CD4-positive, CD25-positive, alpha-beta regulatory T cell (primary cell): ENCODE data around the gene ZNF622. TPM values are rescaled to one million over a fixed set of nuclear protein-coding genes. Genes with fewer than 3 reads are reported as not detected.

Source experiments
- ATAC-seq, 2 donors: fragments of 150-1000 bp; cut with Tn5 transposase; one replicate each; pipeline ENCODE4 v1.10.0; 2021; ENCODE audit warnings: low read depth in 2 of 2, moderate number of reproducible peaks in 2 of 2, moderate library complexity in 1 of 2
- DNase-seq, 3 donors: peaks; one replicate each; pipeline versions ENCODE4 v3.0.0 to v3.0.0-alpha.2; 2012 to 2022; ENCODE audit warnings: mixed read lengths in 1 of 3
- H3K27ac ChIP-seq: one replicate; pipeline ENCODE4 v1.7.0; 2013; ENCODE audit warnings: mild to moderate bottlenecking, low read length; ENCODE audit not compliant: insufficient read depth, poor library complexity, severe bottlenecking
- H3K27me3 ChIP-seq: one replicate; pipeline ENCODE4 v1.7.0; 2013; ENCODE audit warnings: low read length; ENCODE audit not compliant: control insufficient read depth, insufficient read depth
- H3K36me3 ChIP-seq: one replicate; pipeline ENCODE4 v1.7.0; 2013; ENCODE audit warnings: mild to moderate bottlenecking, low read length, moderate library complexity; ENCODE audit not compliant: control insufficient read depth, insufficient read depth
- H3K4me1 ChIP-seq: 2 replicates; pipeline ENCODE4 v1.7.0; 2013; ENCODE audit warnings: mild to moderate bottlenecking, low read length; ENCODE audit not compliant: insufficient read depth, control insufficient read depth, poor library complexity, severe bottlenecking
- H3K4me3 ChIP-seq: one replicate; pipeline ENCODE4 v1.7.0; 2013; ENCODE audit warnings: low read depth, mild to moderate bottlenecking, low read length, moderate library complexity
- H3K9me3 ChIP-seq, 2 experiments: 1 replicate in 1 of 2; 2 replicates in 1 of 2; pipeline ENCODE4 v1.7.0; 2013; ENCODE audit warnings: low read length in 2 of 2, mild to moderate bottlenecking in 1 of 2, moderate library complexity in 1 of 2; ENCODE audit not compliant: control insufficient read depth in 2 of 2
- H3K27ac Mint-ChIP-seq, 3 donors: one replicate each; pipeline ENCODE4 v1.8.0; 2020 to 2022; ENCODE audit warnings: mild to moderate bottlenecking in 3 of 3, mixed read lengths in 3 of 3, moderate library complexity in 2 of 3
- H3K27me3 Mint-ChIP-seq: one replicate; pipeline ENCODE4 v1.8.0; 2022; ENCODE audit warnings: mild to moderate bottlenecking, mixed read lengths
- H3K36me3 Mint-ChIP-seq: one replicate; pipeline ENCODE4 v1.8.0; 2020; ENCODE audit warnings: mixed read lengths
- H3K4me1 Mint-ChIP-seq, 4 donors: one replicate each; pipeline ENCODE4 v1.8.0; 2020 to 2022; ENCODE audit warnings: mixed read lengths in 4 of 4, mild to moderate bottlenecking in 1 of 4
- H3K4me3 Mint-ChIP-seq, 4 donors: one replicate each; pipeline ENCODE4 v1.8.0; 2020 to 2022; ENCODE audit warnings: mild to moderate bottlenecking in 4 of 4, mixed read lengths in 4 of 4, moderate library complexity in 3 of 4
- H3K9me3 Mint-ChIP-seq, 7 donors: one replicate each; pipeline ENCODE4 v1.8.0; 2020 to 2022; ENCODE audit warnings: mixed read lengths in 7 of 7, mild to moderate bottlenecking in 3 of 7, moderate library complexity in 2 of 7
- polyA plus RNA-seq, 4 donors: library from polyadenylated mRNA; unstranded; fragments of 300-500 nt; fragmentation: Illumina TruSeq; gene quantifications; one replicate each; pipeline ENCODE4 v1.2.3, GENCODE V29; 2021
- total RNA-seq: library from RNA; stranded (reverse); gene quantifications from one replicate; pipeline ENCODE4 v1.2.3, GENCODE V29; 2022

The ZNF622 gene
- total and polyA plus RNA-seq, 5 donors from 2014 or later: 42.0 to 69.8 (median 60.1) TPM

- Mint-ChIP-seq H3K27ac (peak overlapping the region in 1 of 3 donors; percentile 65), H3K36me3 (peaks cover 15% of the 10 kb centered on the region), H3K9me3 (peaks cover 0 to 3% (median 0%) of the 10 kb centered on the region in 7 donors), H3K4me1 (peaks cover 8 to 48% (median 30%) of the 10 kb centered on the region in 4 donors), H3K27me3 (no peaks in the 10 kb centered on the region), H3K4me3 (no peak overlapping the region)
- H3K9me3 ChIP-seq: no peaks in the 10 kb centered on the region
- H3K4me1 ChIP-seq: no peaks in the 10 kb centered on the region
- no peaks in the 10 kb centered on the region for H3K36me3 ChIP-seq
- no peak overlapping the region for H3K27ac ChIP-seq
- no peak overlapping the region for H3K4me3 ChIP-seq
- DNase-seq: peak in 2 of 3 donors; percentile 29 to 30
- no peaks in the 10 kb centered on the region for H3K27me3 ChIP-seq
- ATAC-seq: peak; percentile 60 to 62
Measured at GRCh38 chr5:16489322-16489791, 23.8 kb upstream of the ZNF622 start.

DNA sequence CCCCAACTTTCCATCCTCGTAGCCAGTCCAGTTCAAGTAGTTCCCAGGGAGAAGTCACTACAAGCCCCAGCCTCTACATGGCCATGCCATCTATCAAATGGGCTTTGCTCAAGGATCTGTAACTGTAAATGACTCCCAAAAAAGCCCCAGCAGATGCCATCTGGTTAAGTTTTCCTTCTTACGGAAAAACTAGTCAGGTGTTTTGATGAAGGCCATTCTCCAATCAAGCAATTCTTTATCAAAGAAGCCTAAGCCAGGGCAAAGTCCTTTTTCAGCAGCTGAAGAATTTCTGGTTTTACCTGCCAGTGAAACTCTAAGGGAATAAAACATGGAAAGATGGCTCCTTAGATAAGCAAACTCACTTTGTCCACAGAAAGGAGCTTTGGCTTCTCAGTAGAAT lies 21.9 kb upstream of the ZNF622 start:
- Histone ChIP-seq H3K27me3 (no peaks in the 10 kb centered on the region), H3K4me3 (no peak overlapping the region), H3K9me3 (no peaks in the 10 kb centered on the region), H3K27ac (no peak overlapping the region), H3K36me3 (no peaks in the 10 kb centered on the region), H3K4me1 (no peaks in the 10 kb centered on the region)
- Mint-ChIP-seq H3K27me3 (no peaks in the 10 kb centered on the region), H3K4me1 (peaks cover 0 to 42% (median 29%) of the 10 kb centered on the region in 4 donors), H3K9me3 (no peaks in the 10 kb centered on the region), H3K36me3 (peaks cover 12% of the 10 kb centered on the region), H3K27ac (peak overlapping the region in 1 of 3 donors; percentile 7), H3K4me3 (no peak overlapping the region)
- no peak for DNase-seq
- ATAC-seq: no peak

- Histone ChIP-seq H3K27me3 (no peaks in the 10 kb centered on the region), H3K4me1 (no peaks in the 10 kb centered on the region), H3K27ac (no peak overlapping the region), H3K9me3 (no peaks in the 10 kb centered on the region), H3K36me3 (no peaks in the 10 kb centered on the region), H3K4me3 (no peak overlapping the region)
- H3K36me3 Mint-ChIP-seq: peaks cover 12% of the 10 kb centered on the region
- peaks cover 0 to 37% (median 26%) of the 10 kb centered on the region in 4 donors for H3K4me1 Mint-ChIP-seq
- no peaks in the 10 kb centered on the region for H3K27me3 Mint-ChIP-seq
- peak overlapping the region; percentile 23 to 38 (median 26) for H3K27ac Mint-ChIP-seq
- DNase-seq: peak in 1 of 3 donors; percentile 34
- no peak overlapping the region for H3K4me3 Mint-ChIP-seq
- no peaks in the 10 kb centered on the region for H3K9me3 Mint-ChIP-seq
- ATAC-seq: no peak
Measured at GRCh38 chr5:16486711-16487111, 21.1 kb upstream of the ZNF622 start.

DNA sequence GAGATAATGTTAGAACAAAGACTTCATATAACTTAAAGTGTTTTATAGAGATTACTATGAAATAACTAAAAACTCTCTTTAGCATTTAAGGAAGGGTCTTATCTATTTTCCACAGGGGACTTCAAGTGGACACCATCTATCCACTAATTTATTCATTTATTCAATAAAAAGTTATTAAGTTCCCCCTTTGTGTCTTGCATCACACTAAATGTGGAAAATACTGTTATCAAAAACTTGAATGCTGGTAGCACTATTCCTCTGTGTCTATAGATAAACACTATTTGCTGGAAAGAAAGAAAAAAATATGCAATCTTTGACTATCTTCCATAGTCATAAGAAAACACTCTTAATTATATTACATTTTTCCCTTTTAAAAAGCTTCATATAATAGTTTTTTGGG lies 20.1 kb upstream of the ZNF622 start:
- peaks cover 0 to 29% (median 28%) of the 10 kb centered on the region in 4 donors for H3K4me1 Mint-ChIP-seq
- H3K27me3 ChIP-seq: no peaks in the 10 kb centered on the region
- no peak overlapping the region for H3K4me3 ChIP-seq
- no peaks in the 10 kb centered on the region for H3K9me3 ChIP-seq
- H3K4me1 ChIP-seq: no peaks in the 10 kb centered on the region
- H3K27ac Mint-ChIP-seq: no peak overlapping the region
- H3K36me3 ChIP-seq: no peaks in the 10 kb centered on the region
- DNase-seq (no peak), ATAC-seq (no peak)
- peaks cover 16% of the 10 kb centered on the region for H3K36me3 Mint-ChIP-seq
- H3K27me3 Mint-ChIP-seq: no peaks in the 10 kb centered on the region
- H3K9me3 Mint-ChIP-seq: no peaks in the 10 kb centered on the region
- H3K4me3 Mint-ChIP-seq: no peak overlapping the region
- no peak overlapping the region for H3K27ac ChIP-seq

GRCh38 chr5:16484081-16484480 lies 18.5 kb upstream of the ZNF622 start:
- Histone ChIP-seq H3K9me3 (no peaks in the 10 kb centered on the region), H3K4me3 (no peak overlapping the region), H3K36me3 (no peaks in the 10 kb centered on the region), H3K4me1 (no peaks in the 10 kb centered on the region), H3K27me3 (no peaks in the 10 kb centered on the region), H3K27ac (no peak overlapping the region)
- Mint-ChIP-seq H3K9me3 (no peaks in the 10 kb centered on the region), H3K27ac (no peak overlapping the region), H3K36me3 (peaks cover 19% of the 10 kb centered on the region), H3K4me3 (no peak overlapping the region), H3K4me1 (peaks cover 0 to 25% (median 23%) of the 10 kb centered on the region in 4 donors), H3K27me3 (no peaks in the 10 kb centered on the region)
- DNase-seq (no peak), ATAC-seq (no peak)

- Histone ChIP-seq H3K27me3 (no peaks in the 10 kb centered on the region), H3K9me3 (no peaks in the 10 kb centered on the region), H3K27ac (no peak overlapping the region), H3K4me1 (no peaks in the 10 kb centered on the region), H3K36me3 (no peaks in the 10 kb centered on the region), H3K4me3 (no peak overlapping the region)
- H3K4me3 Mint-ChIP-seq: no peak overlapping the region
- H3K4me1 Mint-ChIP-seq: peaks cover 0 to 26% (median 22%) of the 10 kb centered on the region in 4 donors
- DNase-seq (no peak), ATAC-seq (no peak)
- H3K36me3 Mint-ChIP-seq: peaks cover 19% of the 10 kb centered on the region
- no peaks in the 10 kb centered on the region for H3K27me3 Mint-ChIP-seq
- H3K9me3 Mint-ChIP-seq: no peaks in the 10 kb centered on the region
- peak overlapping the region in 2 of 3 donors; percentile 55 to 67 for H3K27ac Mint-ChIP-seq
Measured at GRCh38 chr5:16483361-16483760, 17.8 kb upstream of the ZNF622 start.

GRCh38 chr5:16482891-16483290 lies 17.3 kb upstream of the ZNF622 start:
- no peak for DNase-seq
- Mint-ChIP-seq H3K27ac (no peak overlapping the region), H3K4me1 (peaks cover 0 to 27% (median 19%) of the 10 kb centered on the region in 4 donors), H3K36me3 (peaks cover 15% of the 10 kb centered on the region), H3K9me3 (no peaks in the 10 kb centered on the region), H3K27me3 (no peaks in the 10 kb centered on the region), H3K4me3 (no peak overlapping the region)
- no peak overlapping the region for H3K27ac ChIP-seq
- no peaks in the 10 kb centered on the region for H3K9me3 ChIP-seq
- no peaks in the 10 kb centered on the region for H3K4me1 ChIP-seq
- no peaks in the 10 kb centered on the region for H3K27me3 ChIP-seq
- no peaks in the 10 kb centered on the region for H3K36me3 ChIP-seq
- no peak overlapping the region for H3K4me3 ChIP-seq
- ATAC-seq: no peak

- DNase-seq (no peak), ATAC-seq (no peak)
- H3K27ac Mint-ChIP-seq: peak overlapping the region in 1 of 3 donors; percentile 20
- Histone ChIP-seq H3K27me3 (no peaks in the 10 kb centered on the region), H3K4me3 (no peak overlapping the region), H3K27ac (no peak overlapping the region), H3K4me1 (no peaks in the 10 kb centered on the region), H3K36me3 (peaks cover 1% of the 10 kb centered on the region), H3K9me3 (no peaks in the 10 kb centered on the region)
- no peaks in the 10 kb centered on the region for H3K9me3 Mint-ChIP-seq
- H3K4me1 Mint-ChIP-seq: peaks cover 0 to 16% (median 12%) of the 10 kb centered on the region in 4 donors
- no peaks in the 10 kb centered on the region for H3K27me3 Mint-ChIP-seq
- H3K36me3 Mint-ChIP-seq: peaks cover 19% of the 10 kb centered on the region
- peak overlapping the region in 1 of 4 donors; percentile 76 for H3K4me3 Mint-ChIP-seq
Measured at GRCh38 chr5:16480821-16481538, 15.4 kb upstream of the ZNF622 start.
